ENCODE measurements around the gene ATP5F1B. TPM values are rescaled to one million over a fixed set of nuclear protein-coding genes. Genes with fewer than 3 reads are reported as not detected.

ATP5F1B gene
- total RNA-seq, 1 donor from 2014 or later: 319 TPM

- H3K36me3 ChIP-seq: peaks cover 55% of the 10 kb centered on the region
- H3K27ac ChIP-seq: no peak overlapping the region
- peaks cover 37% of the 10 kb centered on the region for H3K4me1 ChIP-seq
- DNase-seq (no peak), ATAC-seq (peak in 1 of 2 donors; percentile 12)
- H3K4me3 ChIP-seq: no peak overlapping the region
- TF ChIP-seq CTCF (IDR thresholded peaks at IDR 0.05): no peak
- no peaks in the 10 kb centered on the region for H3K9me3 ChIP-seq
- no peaks in the 10 kb centered on the region for H3K27me3 ChIP-seq (ENCODE audit: low read depth)
- intact Hi-C loops (cut with DNase I): no loop called here
These were observed 31.2 kb upstream of the ATP5F1B start for GRCh38 chr12:56676851-56677580.

- ATAC-seq (no peak), DNase-seq (no peak)
- Histone ChIP-seq H3K36me3 (peaks cover 73% of the 10 kb centered on the region), H3K27me3 (ENCODE audit: low read depth) (no peaks in the 10 kb centered on the region), H3K4me1 (no peaks in the 10 kb centered on the region), H3K27ac (no peak overlapping the region), H3K9me3 (no peaks in the 10 kb centered on the region), H3K4me3 (no peak overlapping the region)
- intact Hi-C loops (cut with DNase I): no loop called here
- TF ChIP-seq CTCF (IDR thresholded peaks at IDR 0.05): no peak
These were observed 25.8 kb upstream of the ATP5F1B start for GRCh38 chr12:56671608-56672007.

- H3K36me3 ChIP-seq: peaks cover 78% of the 10 kb centered on the region
- H3K27me3 ChIP-seq (ENCODE audit: low read depth): no peaks in the 10 kb centered on the region
- H3K4me3 ChIP-seq: no peak overlapping the region
- H3K9me3 ChIP-seq: no peaks in the 10 kb centered on the region
- TF ChIP-seq CTCF (IDR thresholded peaks at IDR 0.05): no peak
- no peaks in the 10 kb centered on the region for H3K4me1 ChIP-seq
- intact Hi-C loops (cut with DNase I): no loop called here
- ATAC-seq (peak; percentile 55 to 62), DNase-seq (no peak)
- H3K27ac ChIP-seq: no peak overlapping the region
These were observed 25.1 kb upstream of the ATP5F1B start for GRCh38 chr12:56670836-56671235.

- ATAC-seq: no peak
- Histone ChIP-seq H3K4me1 (no peaks in the 10 kb centered on the region), H3K4me3 (no peak overlapping the region), H3K36me3 (peaks cover 95% of the 10 kb centered on the region), H3K9me3 (no peaks in the 10 kb centered on the region), H3K27me3 (ENCODE audit: low read depth) (no peaks in the 10 kb centered on the region), H3K27ac (no peak overlapping the region)
- no peak for TF ChIP-seq CTCF (IDR thresholded peaks at IDR 0.05)
- DNase-seq: no peak
- intact Hi-C loops (cut with DNase I): no loop called here
These were observed 22.3 kb upstream of the ATP5F1B start for GRCh38 chr12:56668197-56668457.

- ATAC-seq (no peak), DNase-seq (no peak)
- TF ChIP-seq CTCF (IDR thresholded peaks at IDR 0.05): no peak
- Histone ChIP-seq H3K4me3 (no peak overlapping the region), H3K36me3 (peaks cover 59% of the 10 kb centered on the region), H3K4me1 (no peaks in the 10 kb centered on the region), H3K27ac (no peak overlapping the region), H3K27me3 (ENCODE audit: low read depth) (no peaks in the 10 kb centered on the region), H3K9me3 (no peaks in the 10 kb centered on the region)
- intact Hi-C loops (cut with DNase I): no loop called here
These were observed 16.3 kb upstream of the ATP5F1B start for GRCh38 chr12:56661979-56662638.
